Measurements from ENCODE around the gene SIK2. TPM values are rescaled to one million over a fixed set of nuclear protein-coding genes. Genes with fewer than 3 reads are reported as not detected.

SIK2 gene
- total RNA-seq, 4 donors from 2014 or later: 6.6 to 19.1 (median 16.2) TPM

DNA sequence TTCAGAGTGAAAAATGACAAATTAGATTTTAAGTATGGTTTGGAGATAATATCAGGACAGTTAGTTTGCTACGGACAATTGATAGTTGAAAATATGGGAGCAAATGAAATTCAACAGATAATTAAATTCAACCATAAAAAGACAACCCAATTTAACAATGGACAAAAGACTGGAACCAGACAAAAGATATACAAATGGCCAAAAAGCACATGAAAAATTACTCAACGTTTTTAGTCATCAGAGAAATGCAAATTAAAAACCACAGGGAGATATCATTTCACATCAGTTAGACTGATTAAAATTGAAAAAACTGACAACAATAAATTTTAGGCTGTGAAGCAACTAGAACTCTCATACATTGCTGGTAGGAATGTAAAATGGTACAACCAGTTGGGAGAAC, 27.2 kb downstream of the SIK2 start:
- 54 to 78% methylated on average over 1 to 2 of the region's 2 CpGs for WGBS, 2 donors (ENCODE audit: low coverage in 1 of 2)
- no peak for TF ChIP-seq EP300 (IDR thresholded peaks at IDR 0.05; ENCODE audit: low read depth)
- no peak for TF ChIP-seq POLR2A (IDR thresholded peaks at IDR 0.05)
- TF ChIP-seq POLR2AphosphoS5 (IDR thresholded peaks at IDR 0.05): no peak
- TF ChIP-seq, protein P1, sequence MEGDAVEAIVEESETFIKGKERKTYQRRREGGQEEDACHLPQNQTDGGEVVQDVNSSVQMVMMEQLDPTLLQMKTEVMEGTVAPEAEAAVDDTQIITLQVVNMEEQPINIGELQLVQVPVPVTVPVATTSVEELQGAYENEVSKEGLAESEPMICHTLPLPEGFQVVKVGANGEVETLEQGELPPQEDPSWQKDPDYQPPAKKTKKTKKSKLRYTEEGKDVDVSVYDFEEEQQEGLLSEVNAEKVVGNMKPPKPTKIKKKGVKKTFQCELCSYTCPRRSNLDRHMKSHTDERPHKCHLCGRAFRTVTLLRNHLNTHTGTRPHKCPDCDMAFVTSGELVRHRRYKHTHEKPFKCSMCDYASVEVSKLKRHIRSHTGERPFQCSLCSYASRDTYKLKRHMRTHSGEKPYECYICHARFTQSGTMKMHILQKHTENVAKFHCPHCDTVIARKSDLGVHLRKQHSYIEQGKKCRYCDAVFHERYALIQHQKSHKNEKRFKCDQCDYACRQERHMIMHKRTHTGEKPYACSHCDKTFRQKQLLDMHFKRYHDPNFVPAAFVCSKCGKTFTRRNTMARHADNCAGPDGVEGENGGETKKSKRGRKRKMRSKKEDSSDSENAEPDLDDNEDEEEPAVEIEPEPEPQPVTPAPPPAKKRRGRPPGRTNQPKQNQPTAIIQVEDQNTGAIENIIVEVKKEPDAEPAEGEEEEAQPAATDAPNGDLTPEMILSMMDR (IDR thresholded peaks at IDR 0.05): no peak
- no peaks in the 10 kb centered on the region for H3K36me3 ChIP-seq
- H3K27me3 ChIP-seq: no peaks in the 10 kb centered on the region
- H3K4me3 ChIP-seq: no peak overlapping the region
- no peak overlapping the region for H3K27ac ChIP-seq
- in situ Hi-C loops (cut with MboI; ENCODE audit: low pct_ligation_motif_present in 1 of 4, low pct_unique_long_range_greater_than_20kb in 1 of 4, low sequenced_read_pairs in 3 of 4): no loop called here
- no peaks in the 10 kb centered on the region for H3K9me3 ChIP-seq
- peaks cover 13 to 88% (median 44%) of the 10 kb centered on the region in 4 donors for H3K4me1 ChIP-seq
- DNase-seq: no peak
- intact Hi-C loops (cut with DNase I; ENCODE audit: low total_unique reads): no loop called here

DNA sequence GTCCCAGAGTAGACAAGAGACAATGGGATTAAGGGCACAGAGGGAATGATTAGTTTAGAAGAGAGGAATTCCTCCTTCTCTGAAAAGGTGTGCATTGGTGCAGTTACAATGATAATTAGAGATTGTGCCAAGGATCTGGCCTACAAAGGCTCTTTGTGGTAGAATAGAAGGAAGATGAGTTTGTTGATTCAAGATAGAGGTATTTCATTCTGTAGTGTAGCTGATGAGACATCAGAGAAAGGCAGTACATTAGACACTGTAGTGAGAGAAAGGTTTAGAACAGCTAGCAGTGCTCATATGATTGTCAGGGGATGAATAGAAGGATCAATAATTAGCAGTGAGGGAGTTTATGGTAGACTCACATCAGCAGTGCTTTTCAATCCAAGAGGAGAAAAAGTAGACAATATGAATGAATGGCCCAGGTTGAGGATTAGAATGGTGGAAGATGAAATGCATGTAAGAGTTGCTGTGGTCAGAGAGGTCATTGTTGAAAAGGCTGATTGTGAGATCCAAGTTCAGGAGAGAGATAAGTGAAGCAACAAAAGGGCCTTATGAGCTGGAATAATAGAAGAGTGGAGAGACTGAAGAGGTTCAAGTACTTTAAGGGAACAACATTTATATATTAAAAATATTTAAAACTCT, 28.9 kb downstream of the SIK2 start:
- Histone ChIP-seq H3K9me3 (no peaks in the 10 kb centered on the region), H3K27ac (peak overlapping the region in 2 of 4 donors; percentile 11 to 13), H3K27me3 (no peaks in the 10 kb centered on the region), H3K36me3 (no peaks in the 10 kb centered on the region), H3K4me1 (peaks cover 11 to 86% (median 42%) of the 10 kb centered on the region in 4 donors), H3K4me3 (no peak overlapping the region)
- intact Hi-C loops (cut with DNase I; ENCODE audit: low total_unique reads) (no loop called here), in situ Hi-C loops (cut with MboI; ENCODE audit: low pct_ligation_motif_present in 1 of 4, low pct_unique_long_range_greater_than_20kb in 1 of 4, low sequenced_read_pairs in 3 of 4) (no loop called here)
- DNase-seq: no peak
- TF ChIP-seq EP300 (IDR thresholded peaks at IDR 0.05; ENCODE audit: low read depth): no peak
- TF ChIP-seq, protein P1 (IDR thresholded peaks at IDR 0.05): no peak
- TF ChIP-seq POLR2AphosphoS5 (IDR thresholded peaks at IDR 0.05): no peak
- no peak for TF ChIP-seq POLR2A (IDR thresholded peaks at IDR 0.05)

DNA sequence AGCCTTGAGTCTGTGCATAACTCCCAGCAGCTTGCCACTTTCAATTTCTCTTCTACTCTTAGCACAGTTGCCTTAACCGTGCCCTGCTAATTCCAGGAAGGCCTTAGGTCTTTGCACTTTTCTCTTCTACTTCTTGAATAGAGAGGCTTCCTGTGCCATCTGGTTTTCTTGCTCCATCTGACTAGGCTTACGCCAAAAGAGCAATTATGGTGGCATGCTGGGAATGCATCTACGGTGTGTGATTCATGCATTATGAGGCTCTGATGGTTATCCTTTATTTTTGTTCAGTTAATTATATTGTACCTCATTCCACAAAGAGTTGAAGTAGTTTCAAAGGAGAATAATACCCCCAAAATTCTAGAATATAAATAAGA, 29.4 kb downstream of the SIK2 start:
- Histone ChIP-seq H3K27ac (peak overlapping the region in 2 of 4 donors; percentile 11 to 13), H3K9me3 (no peaks in the 10 kb centered on the region), H3K27me3 (no peaks in the 10 kb centered on the region), H3K4me1 (peaks cover 13 to 86% (median 47%) of the 10 kb centered on the region in 4 donors), H3K36me3 (no peaks in the 10 kb centered on the region), H3K4me3 (no peak overlapping the region)
- WGBS, 2 donors (ENCODE audit: low coverage in 1 of 2): 60 to 66% methylated on average over 3 of the region's 3 CpGs
- intact Hi-C loops (cut with DNase I; ENCODE audit: low total_unique reads): no loop called here
- TF ChIP-seq EP300 (IDR thresholded peaks at IDR 0.05; ENCODE audit: low read depth): no peak
- TF ChIP-seq, protein P1 (IDR thresholded peaks at IDR 0.05): no peak
- no peak for TF ChIP-seq POLR2A (IDR thresholded peaks at IDR 0.05)
- TF ChIP-seq POLR2AphosphoS5 (IDR thresholded peaks at IDR 0.05): no peak
- no peak for DNase-seq
- in situ Hi-C loops (cut with MboI; ENCODE audit: low pct_ligation_motif_present in 1 of 4, low pct_unique_long_range_greater_than_20kb in 1 of 4, low sequenced_read_pairs in 3 of 4): no loop called here

DNA sequence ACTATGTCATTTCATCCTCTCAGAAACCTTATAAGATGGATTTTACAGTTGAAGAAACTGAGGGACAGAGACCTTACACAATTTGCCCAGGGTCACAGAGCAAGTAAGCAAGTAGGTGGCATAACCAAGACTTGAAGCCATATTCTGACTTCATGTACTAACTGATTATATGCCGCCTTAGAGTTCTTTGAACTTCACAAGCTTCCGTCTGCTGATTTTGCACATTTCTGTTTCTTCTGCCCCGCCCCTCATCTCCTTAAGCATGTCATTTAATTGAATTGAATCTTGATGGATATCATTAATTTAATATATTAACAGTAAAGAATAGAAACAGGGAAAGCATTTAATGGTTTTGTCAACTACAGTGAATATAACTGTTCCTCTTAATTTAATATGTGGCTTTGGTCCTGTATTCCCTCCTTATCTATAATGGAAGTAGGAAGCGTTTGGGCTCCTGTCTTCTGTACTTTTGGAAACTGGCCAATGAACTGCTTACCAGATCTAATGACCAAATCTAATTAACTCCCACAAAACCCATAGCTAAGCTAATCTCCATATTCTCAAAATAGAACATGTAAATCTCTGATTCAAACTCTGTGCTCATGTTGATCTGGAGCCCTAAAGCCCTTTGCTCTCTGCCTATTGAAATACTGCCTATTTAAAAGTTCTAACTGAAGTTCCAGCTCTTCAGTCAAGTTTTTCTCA, 30.4 kb downstream of the SIK2 start:
- TF ChIP-seq POLR2A (IDR thresholded peaks at IDR 0.05) (no peak), POLR2AphosphoS5 (IDR thresholded peaks at IDR 0.05) (no peak), EP300 (IDR thresholded peaks at IDR 0.05; ENCODE audit: low read depth) (no peak)
- TF ChIP-seq, protein P1 (IDR thresholded peaks at IDR 0.05): no peak
- peak overlapping the region in 3 of 4 donors; percentile 44 to 60 (median 53) for H3K27ac ChIP-seq
- H3K36me3 ChIP-seq: no peaks in the 10 kb centered on the region
- peaks cover 13 to 78% (median 45%) of the 10 kb centered on the region in 4 donors for H3K4me1 ChIP-seq
- intact Hi-C loops (cut with DNase I; ENCODE audit: low total_unique reads) (no loop called here), in situ Hi-C loops (cut with MboI; ENCODE audit: low pct_ligation_motif_present in 1 of 4, low pct_unique_long_range_greater_than_20kb in 1 of 4, low sequenced_read_pairs in 3 of 4) (no loop called here)
- H3K27me3 ChIP-seq: no peaks in the 10 kb centered on the region
- no peaks in the 10 kb centered on the region for H3K9me3 ChIP-seq
- H3K4me3 ChIP-seq: no peak overlapping the region
- 73 to 87% methylated on average over 3 to 4 of the region's 4 CpGs for WGBS, 2 donors (ENCODE audit: low coverage in 1 of 2)
- no peak for DNase-seq
